GM19397 (cell line): ENCODE data around the gene PDE11A.
A peak's percentile ranks its signal among the peaks of the same experiment; 100 is the strongest.
"Not testable (repeated sequence)": the region's sequence is repeated elsewhere in the genome, so short reads cannot be mapped to it uniquely, and the experiment has no call there.

Source experiments
- ATAC-seq: cut with Tn5 transposase; IDR thresholded peaks from one replicate; pipeline ENCODE4 v1.9.1; 2021; ENCODE audit warnings: mild to moderate bottlenecking, moderate library complexity; ENCODE audit not compliant: unreplicated experiment

PDE11A gene

DNA sequence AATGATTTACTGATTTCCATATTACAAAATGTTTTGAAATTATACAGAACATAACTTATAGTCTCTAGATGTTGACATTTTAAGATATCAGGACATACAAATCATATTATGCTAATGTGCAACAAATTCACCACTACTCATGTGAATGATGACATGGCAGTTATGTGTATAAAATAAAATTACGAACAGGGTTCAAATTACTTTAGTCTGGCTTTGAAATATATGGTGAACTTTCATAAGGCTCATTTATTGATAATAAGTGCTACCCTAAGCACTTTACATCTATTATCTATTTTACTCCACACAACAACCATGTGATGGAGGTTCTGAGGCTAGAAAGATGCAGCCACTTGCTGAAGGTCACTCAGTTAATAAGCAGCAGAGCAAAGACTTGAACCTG, 62.8 kb downstream of the PDE11A start:
- no peak for ATAC-seq

DNA sequence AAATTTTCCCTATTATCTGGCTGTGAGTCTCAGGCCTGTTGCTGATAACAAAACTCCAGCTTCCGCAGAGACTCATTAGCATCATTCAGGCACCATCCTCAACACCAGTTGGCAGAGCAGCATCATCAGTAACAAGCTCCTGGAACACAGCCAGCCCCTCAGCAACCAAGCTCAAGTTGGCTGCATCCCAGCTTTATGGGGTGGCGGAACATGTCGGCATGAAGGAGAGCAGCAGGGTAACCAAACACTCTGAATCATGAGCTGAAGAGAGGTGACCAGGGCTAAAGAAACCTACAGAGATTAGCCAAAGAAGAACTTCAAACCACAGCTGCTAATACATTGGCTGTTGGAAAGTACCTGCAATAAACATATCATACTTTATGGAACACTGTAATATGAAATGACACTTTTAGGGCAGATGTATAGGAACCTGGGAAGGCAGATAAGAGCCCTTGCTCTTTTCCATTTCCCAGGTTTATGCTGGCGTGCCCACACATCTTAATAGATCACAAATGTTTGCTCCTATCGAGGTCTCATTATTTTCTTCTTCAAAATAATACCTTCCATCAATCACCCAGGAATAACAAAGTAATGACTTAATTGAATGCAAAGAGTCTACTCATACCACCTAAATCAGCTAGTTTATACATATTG, 63.8 kb downstream of the PDE11A start:
- no peak for ATAC-seq

DNA sequence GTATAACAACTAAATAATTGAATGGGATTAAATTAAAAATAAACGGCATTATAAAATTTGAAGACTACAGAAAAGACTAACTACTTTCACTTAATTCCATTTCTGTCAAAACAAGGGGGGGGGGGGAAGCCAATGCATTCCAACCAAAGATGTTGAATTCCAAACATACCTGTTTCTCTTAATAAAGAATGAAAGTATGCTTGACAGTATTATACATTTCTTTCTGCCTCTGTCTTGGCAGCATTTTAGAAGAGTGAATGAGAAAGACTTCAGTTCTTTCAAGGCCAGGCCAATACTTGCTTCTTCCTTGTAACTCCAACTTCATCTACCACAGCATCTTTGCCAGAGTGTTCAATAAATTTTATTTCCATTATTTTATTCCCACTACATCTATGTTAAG, 65.9 kb downstream of the PDE11A start:
- no peak for ATAC-seq

DNA sequence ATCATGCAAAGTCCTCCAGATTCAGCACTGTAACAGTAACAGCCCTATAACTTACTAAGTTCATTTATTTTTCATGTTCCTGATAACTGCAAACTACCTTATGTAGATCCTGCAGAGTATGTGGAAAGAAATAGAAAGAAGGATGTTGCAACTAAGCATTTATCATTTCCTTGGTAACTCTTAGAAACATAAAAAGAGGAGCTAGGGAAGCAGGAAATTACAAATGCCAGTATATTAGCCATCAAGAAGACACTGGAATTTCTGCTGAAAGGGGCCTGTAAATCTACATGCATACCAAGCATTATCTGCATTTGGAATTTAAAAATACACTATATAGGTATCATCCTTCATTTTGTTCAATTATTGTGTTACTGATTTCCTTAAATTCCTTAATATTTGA, 66.8 kb downstream of the PDE11A start:
- ATAC-seq: no peak

DNA sequence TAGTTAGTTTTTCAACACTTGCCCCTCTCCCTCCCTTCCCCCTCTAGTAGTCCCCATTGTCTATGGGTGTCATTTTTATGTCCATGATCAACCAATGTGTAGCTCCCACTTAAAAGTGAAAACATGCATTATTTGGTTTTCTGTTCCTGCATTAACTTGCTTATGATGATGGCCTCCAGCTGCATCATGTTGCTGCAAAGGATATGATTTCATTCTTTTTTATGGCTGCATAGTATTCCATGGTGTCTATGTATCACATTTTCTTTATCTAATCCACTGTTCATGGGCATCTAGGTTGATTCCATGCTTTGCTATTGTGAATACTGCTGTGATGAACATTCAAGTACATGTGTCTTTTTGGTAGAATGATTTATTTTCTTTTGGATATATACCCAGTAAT, 70.5 kb downstream of the PDE11A start:
- ATAC-seq: no peak

DNA sequence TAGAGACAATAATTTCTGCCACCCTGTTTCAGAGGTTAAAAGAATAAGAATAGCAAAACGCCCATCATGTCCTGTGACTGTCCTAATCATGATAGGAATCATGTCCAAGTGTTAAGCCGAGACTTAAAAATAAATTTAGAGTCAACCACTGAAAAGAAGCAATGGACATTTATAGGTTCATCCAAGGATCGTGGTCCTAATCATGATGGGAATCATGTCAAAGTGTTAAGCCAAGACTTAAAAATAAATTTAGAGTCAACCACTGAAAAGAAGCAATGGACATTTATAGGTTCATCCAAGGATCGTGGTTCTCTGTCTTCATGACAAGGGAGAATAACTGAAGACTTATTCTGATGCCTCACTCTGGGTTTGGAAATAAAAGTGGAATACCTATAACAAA, 73.6 kb downstream of the PDE11A start:
- no peak for ATAC-seq

DNA sequence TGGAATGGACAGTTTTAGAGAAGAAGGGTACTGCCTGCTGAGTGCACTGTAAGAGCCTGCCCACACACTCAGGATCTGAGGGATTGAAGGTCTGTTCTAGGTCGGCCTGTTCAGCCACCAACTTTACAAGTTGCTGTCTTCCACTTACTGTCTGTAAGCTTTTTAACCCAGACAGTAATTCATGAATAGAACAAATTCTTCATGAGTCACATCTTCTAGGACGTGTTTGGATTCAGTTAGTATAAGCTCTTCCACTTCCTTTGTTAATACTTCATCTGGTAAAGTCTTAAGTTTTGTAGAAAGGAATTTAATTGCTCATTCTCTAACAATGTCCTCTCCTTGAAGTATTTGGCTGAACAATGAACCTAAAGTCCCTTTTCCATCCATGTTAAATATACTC, 74.6 kb downstream of the PDE11A start:
- ATAC-seq: no peak

DNA sequence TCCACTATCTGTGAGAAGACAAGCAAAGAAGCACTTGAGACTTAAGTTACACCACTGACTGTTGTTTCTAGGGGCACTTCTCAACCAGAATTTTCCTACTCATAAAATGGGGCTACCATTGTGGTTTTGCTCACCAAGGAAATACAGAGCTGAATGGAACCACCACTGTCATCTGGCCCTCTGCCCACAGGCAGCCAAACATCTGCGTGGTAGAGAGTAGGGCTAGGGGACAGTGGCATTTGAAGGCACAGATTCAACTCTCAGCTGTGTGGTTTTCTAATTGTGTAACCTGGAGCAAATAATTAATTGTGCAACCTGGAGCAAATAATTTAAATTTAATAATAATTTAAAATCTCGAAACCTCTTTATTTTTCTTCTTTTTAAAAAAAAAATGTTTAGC, 79.6 kb downstream of the PDE11A start:
- ATAC-seq: no peak

DNA sequence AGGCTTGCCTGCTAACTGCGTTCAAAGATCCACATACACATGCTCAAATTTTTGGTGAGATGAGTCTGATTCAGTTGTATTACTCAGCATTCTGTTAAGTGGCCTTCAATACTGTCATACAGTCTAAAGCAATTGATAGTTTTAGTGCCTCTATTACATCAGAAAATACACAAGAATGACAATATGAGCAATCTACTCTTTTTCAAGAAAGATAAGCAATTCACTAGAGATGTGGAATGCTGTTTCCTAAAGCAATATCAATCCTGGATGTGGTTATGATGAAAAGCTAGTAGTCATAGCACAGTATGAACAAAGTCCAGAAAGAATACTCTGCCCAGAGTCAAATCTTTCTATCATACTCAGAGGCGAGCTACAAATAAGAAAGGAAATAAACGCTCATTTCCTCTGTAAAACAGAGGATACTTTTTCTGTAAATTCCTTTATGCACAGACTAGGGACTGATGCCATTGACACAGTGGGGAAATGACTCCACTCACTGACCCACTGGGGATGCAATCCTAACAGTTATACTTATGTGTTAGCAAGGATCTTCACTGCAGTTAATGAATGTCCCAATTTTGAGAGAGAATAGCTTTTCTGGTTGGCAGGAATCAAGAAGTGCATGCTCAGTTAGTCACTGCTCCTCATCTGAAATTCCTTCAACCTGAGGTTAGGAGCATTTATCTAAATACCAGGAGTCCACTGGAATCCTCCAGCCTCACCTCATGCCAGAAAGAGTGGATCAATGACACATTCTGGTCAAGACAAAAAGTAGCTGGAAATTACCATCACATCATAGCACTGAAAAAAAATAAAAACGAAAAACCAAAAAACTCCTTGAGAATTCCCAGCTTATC, 83.3 kb downstream of the PDE11A start:
- no peak for ATAC-seq

DNA sequence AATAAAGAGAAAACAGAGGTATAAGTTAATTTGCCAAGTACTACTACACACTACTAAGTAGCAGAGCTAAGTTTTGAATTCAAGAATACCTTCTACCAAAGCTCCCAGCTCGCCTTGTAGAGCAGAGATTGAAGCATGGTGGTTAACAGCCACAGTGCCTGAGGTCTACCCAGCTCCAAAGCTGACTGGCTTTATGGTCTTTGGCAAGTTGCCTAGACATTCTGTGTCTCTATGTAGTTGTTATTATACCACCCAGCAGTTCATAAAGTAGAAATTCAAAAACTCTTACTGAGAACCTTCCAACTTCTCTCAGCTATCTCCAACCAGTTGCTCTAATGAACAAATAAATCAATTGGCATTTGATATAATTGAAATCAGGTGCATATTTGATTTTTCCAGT, 87.8 kb downstream of the PDE11A start:
- no peak for ATAC-seq

DNA sequence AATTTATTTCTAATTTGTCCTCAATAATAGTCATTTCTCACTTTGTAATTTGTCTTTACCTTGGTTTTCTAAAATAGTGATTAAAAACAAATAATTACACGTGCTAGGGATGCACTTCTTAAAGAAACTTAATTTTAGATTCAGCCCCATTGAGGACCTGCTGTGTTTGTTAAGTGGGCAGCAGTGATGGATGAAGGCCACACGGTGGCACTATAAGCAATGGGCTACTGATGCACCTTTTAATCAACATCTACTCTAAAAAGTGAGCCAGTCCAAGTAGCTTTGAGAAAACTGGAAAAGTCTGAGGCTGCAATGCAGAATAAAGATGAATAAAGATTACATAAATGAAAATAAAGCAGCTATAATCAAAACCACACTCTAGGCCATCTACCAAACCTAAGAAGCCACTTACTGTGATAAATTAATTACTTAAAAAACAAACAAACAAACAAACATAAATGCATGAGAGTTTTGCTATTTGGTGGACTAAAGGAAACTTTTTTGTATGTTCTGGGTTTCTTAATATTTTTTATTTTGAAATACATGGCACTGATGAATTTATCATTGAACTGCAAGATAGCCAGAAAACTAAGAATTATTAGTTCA, 89.3 kb downstream of the PDE11A start:
- peak; percentile 75 for ATAC-seq

DNA sequence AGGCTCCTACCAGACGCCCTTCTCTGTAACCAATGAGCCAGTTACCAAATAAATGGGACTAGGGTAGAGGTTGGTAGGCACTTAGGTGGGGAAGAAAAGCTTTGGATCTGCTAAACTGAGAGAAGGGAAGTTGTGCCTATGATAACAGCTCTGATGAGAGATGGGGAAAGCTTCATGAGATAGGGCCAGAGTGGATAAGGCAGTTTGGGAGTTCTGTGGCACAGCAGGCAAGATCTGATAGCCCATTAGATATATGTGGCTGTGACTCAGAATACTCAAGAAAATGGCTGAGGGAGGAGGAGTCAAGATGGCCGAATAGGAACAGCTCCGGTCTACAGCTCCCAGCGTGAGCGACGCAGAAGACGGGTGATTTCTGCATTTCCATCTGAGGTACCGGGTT, 99.8 kb downstream of the PDE11A start:
- ATAC-seq: no peak

DNA sequence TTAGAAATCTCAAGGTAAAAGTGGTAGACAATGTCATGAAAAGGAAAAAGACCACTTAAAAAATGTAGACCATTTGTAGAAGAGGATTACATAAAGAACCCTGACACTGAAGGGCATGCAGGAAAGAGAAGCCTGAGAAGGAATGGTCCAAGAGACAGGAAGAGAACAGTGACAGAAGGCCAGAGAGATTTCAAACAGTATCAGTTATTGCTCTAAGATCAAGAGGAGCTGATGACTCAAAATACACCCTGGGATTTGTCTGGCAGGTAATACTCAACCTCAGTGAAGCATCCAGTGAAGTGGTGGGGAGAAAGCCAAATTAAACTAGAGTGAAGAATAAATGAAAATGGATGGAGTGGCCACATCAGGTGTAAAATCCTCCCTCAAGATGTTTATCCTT, 100.5 kb downstream of the PDE11A start:
- ATAC-seq: no peak

DNA sequence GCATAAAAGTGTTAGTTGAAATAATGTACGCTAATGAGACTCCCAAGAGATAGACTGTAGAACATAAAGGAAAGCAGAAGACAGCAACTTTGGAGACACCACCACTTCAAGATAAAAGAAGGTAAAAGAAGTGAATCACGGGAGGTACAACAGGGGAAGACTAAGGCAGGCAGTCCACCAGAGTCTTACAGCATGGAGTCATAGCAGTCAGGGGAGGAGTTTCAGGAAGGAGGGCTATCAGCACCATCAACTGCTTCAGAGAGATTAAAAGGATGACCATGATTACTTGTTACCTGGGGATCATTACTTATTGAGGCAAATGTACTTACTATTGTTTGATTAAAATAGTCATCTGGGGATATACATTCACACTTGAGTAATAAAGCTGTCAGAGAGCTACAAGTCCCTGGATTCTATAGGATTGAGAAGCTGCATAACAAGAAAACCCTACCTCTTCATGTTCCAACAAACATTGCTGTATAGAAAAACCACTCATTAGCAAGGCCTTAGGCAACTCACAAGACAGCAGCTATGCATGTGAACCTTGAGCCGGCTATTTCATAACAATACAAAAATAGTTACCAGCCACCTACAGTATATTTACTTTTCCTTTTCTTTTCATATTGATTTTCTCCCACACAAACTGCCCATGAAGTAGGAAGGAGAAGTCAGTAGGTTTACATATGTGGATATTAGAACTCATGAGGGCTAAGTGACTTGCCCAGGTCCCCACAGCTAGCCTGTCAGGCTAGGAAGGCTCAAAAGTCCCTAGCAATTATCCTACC, 101.7 kb downstream of the PDE11A start:
- ATAC-seq: no peak

DNA sequence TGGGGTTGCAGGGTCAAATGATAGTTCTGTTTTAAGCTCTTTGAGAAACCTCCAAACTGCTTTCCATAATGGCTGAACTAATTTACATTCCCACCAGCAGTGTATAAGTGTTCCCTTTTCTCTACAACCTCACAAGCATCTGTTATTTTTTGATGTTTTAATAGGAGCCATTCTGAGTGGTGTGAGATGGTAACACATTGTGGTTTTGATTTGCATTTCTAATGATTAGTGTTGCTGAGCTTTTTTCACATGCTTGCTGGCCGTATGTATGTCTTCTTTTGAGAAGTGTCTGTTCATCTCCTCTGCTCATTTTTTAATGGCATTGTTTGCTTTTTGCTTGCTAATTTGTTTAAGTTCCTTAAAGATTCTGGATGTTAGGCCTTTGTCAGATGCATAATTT, 107.7 kb downstream of the PDE11A start:
- ATAC-seq: no peak

DNA sequence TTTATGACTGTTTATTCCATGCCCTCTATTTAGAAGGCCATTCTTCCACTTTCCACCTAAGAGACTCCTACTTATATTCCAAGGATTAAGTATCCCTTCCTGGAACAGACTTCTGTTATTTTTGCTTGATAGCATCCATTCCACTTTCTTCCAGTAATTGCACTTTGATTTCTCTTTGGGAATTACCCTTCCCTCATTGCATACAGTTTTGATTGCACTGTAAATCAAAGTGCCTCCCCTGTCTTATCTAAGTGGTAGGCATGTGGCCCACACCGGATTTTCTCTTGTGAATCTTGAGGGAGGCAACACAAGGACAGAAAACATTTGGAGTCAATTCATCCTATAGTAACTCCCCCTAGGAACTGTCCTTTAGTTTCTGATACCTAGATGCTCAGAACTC, 120.4 kb downstream of the PDE11A start:
- no peak for ATAC-seq

DNA sequence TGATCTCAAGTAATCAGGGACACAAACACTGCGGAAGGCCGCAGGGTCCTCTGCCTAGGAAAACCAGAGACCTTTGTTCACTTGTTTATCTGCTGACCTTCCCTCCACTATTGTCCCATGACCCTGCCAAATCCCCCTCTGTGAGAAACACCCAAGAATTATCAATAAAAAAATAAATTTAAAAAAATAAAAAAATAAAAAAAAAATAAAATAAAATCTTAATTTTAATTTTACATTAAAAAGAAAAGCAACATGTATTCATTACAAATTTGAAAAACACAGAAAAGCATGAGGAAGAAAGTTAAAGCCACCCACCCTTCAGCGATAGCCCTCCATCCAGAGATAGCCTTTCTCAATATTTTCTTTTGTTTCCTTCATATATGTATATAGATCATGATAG, 125.0 kb downstream of the PDE11A start:
- not testable (repeated sequence) for ATAC-seq

DNA sequence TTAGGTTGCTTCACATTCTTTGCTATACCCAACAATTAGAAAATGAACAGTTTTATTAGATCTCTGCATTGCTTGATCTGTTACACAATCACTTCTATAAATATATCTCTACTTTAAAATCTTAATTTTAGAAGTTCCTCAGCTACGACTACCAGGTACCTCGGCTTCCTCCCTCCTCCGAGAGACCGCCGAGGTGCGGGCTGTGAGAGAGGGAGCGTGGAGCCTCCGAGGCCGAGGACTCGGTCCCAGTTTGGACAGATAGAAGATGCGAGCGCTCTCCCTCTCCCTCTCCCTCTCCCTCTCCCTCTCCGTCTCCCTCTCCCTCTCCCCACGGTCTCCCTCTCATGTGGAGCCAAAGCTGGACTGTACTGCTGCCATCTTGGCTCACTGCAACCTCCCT, 128.0 kb downstream of the PDE11A start:
- not testable (repeated sequence) for ATAC-seq

DNA sequence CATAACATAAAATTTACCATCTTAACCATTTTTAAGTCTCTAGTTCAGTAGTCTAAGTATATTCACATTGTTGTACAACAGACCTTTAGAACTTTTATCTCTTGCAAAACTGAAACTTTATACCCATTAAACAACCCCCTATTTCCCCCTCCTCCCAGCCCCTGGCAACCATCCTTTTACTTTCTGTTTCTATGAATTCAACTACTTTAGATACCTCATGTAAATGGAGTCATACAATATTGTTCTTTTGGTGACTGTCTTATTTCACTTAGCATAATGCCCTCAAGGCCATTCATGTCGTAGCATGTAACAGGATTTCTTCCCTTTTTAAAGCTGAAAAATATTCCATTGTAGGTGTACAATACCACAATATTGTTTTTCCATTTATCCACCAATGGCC, 129.8 kb downstream of the PDE11A start:
- no peak for ATAC-seq

DNA sequence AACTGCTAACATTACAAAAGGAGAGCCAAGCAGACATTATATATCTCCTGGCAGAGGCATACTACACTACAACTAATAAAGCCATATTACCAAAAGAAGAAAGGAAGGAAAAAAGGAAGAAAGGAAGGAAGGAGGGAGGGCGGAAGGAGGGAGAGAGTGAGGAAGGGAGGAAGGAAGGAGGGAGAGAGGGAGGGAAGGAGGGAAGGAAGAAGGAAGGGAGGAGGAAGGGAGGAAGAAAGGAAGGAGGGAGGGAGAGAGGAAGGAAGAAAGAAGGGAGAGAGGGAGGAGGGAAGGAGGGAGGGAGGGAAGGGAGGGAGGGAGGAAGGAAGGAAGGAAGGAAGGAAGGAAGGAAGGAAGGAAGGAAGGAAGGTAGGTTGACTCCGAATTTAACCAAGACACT, 133.4 kb downstream of the PDE11A start:
- no peak for ATAC-seq

DNA sequence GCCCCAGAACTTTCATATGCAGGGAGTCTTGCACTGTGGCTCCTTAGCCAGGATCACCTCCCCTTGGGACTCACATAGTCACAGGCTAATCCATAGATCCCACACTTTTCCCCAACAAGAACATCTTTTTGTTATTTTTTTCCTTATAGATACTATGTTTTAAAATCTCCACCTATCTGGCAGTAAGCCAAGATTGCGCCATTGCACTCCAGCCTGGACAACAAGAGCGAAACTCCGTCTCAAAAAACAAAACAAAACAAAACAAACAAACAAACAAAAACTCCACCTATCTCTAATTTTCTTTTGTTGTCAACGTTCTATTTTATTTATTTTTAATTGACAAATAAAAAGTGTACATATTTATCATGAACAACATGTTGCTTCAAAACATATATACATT, 141.7 kb downstream of the PDE11A start:
- ATAC-seq: no peak
